SK-N-SH (cell line): ENCODE results near the gene KANSL3.

Experiments used
- NFIC ChIP-seq: IDR thresholded peaks from 2 replicates; pipeline ENCODE4 v1.4.0; 2012; ENCODE audit warnings: borderline replicate concordance
- RCOR1 ChIP-seq: fragments of 150-350 bp; IDR thresholded peaks from 2 replicates; pipeline ENCODE4 v1.6.1; 2017; ENCODE audit warnings: antibody characterized with exemption, low read length
- SIN3A ChIP-seq: IDR thresholded peaks from 2 replicates; pipeline ENCODE4 v1.6.1; 2012; ENCODE audit warnings: low read depth, mild to moderate bottlenecking, low read length, moderate library complexity, borderline replicate concordance
- TF ChIP-seq, protein P1 (sequence below): fragments of 200-600 bp; sonication (generic); IDR thresholded peaks from 2 replicates; pipeline ENCODE4 v1.6.1; 2017; ENCODE audit warnings: antibody characterized with exemption, mild to moderate bottlenecking, moderate library complexity
- TF ChIP-seq, protein P2 (sequence below): IDR thresholded peaks from 2 replicates; pipeline ENCODE4 v1.6.1; 2012; ENCODE audit warnings: mild to moderate bottlenecking, low read depth, low read length, moderate library complexity

DNA sequence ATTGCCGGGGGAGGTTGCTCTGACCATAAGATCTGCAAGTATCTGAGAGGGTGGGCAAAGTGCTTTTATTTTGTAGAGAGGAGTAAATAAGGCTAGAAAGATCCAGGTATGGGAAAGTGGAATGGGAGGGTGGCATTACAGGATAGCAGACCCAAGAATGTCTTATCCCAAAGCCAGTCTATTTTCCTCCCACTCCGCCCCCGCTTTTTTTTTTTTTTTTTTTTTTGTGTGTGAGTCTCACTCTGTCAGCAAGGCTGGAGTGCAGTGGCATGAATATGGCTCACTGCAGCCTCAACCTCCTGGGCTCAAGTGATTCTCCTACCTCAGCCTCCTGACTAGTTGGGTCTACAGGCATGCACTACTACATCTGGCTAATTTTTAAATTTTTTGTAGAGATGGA, 70.0 kb downstream of the KANSL3 start:
- TF ChIP-seq, protein P1, sequence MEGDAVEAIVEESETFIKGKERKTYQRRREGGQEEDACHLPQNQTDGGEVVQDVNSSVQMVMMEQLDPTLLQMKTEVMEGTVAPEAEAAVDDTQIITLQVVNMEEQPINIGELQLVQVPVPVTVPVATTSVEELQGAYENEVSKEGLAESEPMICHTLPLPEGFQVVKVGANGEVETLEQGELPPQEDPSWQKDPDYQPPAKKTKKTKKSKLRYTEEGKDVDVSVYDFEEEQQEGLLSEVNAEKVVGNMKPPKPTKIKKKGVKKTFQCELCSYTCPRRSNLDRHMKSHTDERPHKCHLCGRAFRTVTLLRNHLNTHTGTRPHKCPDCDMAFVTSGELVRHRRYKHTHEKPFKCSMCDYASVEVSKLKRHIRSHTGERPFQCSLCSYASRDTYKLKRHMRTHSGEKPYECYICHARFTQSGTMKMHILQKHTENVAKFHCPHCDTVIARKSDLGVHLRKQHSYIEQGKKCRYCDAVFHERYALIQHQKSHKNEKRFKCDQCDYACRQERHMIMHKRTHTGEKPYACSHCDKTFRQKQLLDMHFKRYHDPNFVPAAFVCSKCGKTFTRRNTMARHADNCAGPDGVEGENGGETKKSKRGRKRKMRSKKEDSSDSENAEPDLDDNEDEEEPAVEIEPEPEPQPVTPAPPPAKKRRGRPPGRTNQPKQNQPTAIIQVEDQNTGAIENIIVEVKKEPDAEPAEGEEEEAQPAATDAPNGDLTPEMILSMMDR, result no peak
- TF ChIP-seq RCOR1 (no peak), NFIC (no peak), SIN3A (no peak)
- TF ChIP-seq, protein P2, sequence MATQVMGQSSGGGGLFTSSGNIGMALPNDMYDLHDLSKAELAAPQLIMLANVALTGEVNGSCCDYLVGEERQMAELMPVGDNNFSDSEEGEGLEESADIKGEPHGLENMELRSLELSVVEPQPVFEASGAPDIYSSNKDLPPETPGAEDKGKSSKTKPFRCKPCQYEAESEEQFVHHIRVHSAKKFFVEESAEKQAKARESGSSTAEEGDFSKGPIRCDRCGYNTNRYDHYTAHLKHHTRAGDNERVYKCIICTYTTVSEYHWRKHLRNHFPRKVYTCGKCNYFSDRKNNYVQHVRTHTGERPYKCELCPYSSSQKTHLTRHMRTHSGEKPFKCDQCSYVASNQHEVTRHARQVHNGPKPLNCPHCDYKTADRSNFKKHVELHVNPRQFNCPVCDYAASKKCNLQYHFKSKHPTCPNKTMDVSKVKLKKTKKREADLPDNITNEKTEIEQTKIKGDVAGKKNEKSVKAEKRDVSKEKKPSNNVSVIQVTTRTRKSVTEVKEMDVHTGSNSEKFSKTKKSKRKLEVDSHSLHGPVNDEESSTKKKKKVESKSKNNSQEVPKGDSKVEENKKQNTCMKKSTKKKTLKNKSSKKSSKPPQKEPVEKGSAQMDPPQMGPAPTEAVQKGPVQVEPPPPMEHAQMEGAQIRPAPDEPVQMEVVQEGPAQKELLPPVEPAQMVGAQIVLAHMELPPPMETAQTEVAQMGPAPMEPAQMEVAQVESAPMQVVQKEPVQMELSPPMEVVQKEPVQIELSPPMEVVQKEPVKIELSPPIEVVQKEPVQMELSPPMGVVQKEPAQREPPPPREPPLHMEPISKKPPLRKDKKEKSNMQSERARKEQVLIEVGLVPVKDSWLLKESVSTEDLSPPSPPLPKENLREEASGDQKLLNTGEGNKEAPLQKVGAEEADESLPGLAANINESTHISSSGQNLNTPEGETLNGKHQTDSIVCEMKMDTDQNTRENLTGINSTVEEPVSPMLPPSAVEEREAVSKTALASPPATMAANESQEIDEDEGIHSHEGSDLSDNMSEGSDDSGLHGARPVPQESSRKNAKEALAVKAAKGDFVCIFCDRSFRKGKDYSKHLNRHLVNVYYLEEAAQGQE, result no peak
